K562 (cell line): ENCODE measurements around the gene ENG. TPM values are rescaled to one million over a fixed set of nuclear protein-coding genes. Genes with fewer than 3 reads are reported as not detected.

Experiments
- CBFA2T3 ChIP-seq: fragments of 450-650 bp; IDR thresholded peaks from 2 replicates; pipeline ENCODE4 v1.6.1; 2017
- CREB1 ChIP-seq, 2 experiments: sonication (generic) in 1 of 2; formaldehyde crosslinking in 1 of 2; IDR thresholded peaks; 2 replicates each; pipeline versions ENCODE4 v1.6.1 to v1.8.0; 2012 to 2022; ENCODE audit warnings: inconsistent platforms in 1 of 2, mild to moderate bottlenecking in 1 of 2, missing genetic modification reagents in 1 of 2, moderate library complexity in 1 of 2
- ETV5 ChIP-seq: sonication (generic); formaldehyde crosslinking; IDR thresholded peaks from 2 replicates; pipeline ENCODE4 v1.4.0; 2020; ENCODE audit warnings: low read depth, mild to moderate bottlenecking, missing genetic modification reagents
- HDAC1 ChIP-seq, 2 experiments: fragments of 450-650 bp; IDR thresholded peaks; 2 replicates each; pipeline ENCODE4 v1.6.1; 2016 to 2017; ENCODE audit warnings: inconsistent platforms in 1 of 2, mild to moderate bottlenecking in 1 of 2, moderate library complexity in 1 of 2
- KDM1A ChIP-seq, 2 experiments: fragments of 450-650 bp; IDR thresholded peaks; 2 replicates each; pipeline ENCODE4 v1.6.1; 2016; ENCODE audit warnings: mild to moderate bottlenecking in 2 of 2
- PYGO2 ChIP-seq: fragments of 450-650 bp; IDR thresholded peaks from 2 replicates; pipeline ENCODE4 v1.6.1; 2016; ENCODE audit warnings: mild to moderate bottlenecking, missing genetic modification characterization, moderate library complexity, missing compliant biosample characterization
- ZFP36 ChIP-seq: fragments of 150-350 bp; IDR thresholded peaks from 2 replicates; pipeline ENCODE4 v1.6.1; 2018; ENCODE audit warnings: low read length, low read depth; ENCODE audit not compliant: partially characterized antibody
- ZNF584 ChIP-seq: fragments of 200-800 bp; sonication (Bioruptor generic); IDR thresholded peaks from 2 replicates; pipeline ENCODE4 v1.6.1; 2016; ENCODE audit warnings: low read depth, mild to moderate bottlenecking, missing genetic modification characterization, missing compliant biosample characterization
- polyA plus RNA-seq, 8 experiments: library from polyadenylated mRNA; depleted of rRNA in 4 of 8; stranded (reverse) in 5 of 8; unstranded in 3 of 8; fragments of >200 nt; fragmentation: Nextera tagmentation in 2 of 8; fragmentation: Illumina TruSeq in 1 of 8; extraction: Ambion mirVana in 2 of 8; extraction: Trizol in 1 of 8; gene quantifications; 2 replicates each; pipeline versions ENCODE4 v1.2.1 to v1.2.3, GENCODE V29; 2011 to 2014; ENCODE audit warnings: inconsistent platforms in 1 of 8, missing spikeins in 1 of 8
- total RNA-seq, 7 experiments: library from RNA; depleted of rRNA in 6 of 7; stranded (reverse); fragments of >200 nt in 6 of 7; fragmentation: Illumina TruSeq in 2 of 7; extraction: Trizol in 2 of 7; gene quantifications; 2 replicates each; pipeline versions ENCODE4 v1.2.1 to v1.2.3, GENCODE V29; 2011 to 2021; ENCODE audit warnings: low replicate concordance in 1 of 7
- TF ChIP-seq, protein P1 (sequence below): fragments of 450-650 bp; IDR thresholded peaks from 2 replicates; pipeline ENCODE4 v1.6.1; 2018; ENCODE audit not compliant: partially characterized antibody
- TF ChIP-seq, protein P2 (sequence below): sonication (generic); formaldehyde crosslinking; IDR thresholded peaks from 2 replicates; pipeline ENCODE4 v1.8.0; 2022; ENCODE audit warnings: mild to moderate bottlenecking, missing genetic modification reagents, borderline replicate concordance
- TF ChIP-seq, protein P3 (sequence below): sonication (generic); formaldehyde crosslinking; IDR thresholded peaks from 2 replicates; pipeline ENCODE4 v1.8.1; 2023; ENCODE audit warnings: mild to moderate bottlenecking, missing genetic modification reagents
- TF ChIP-seq, protein P4 (sequence below): sonication (generic); formaldehyde crosslinking; IDR thresholded peaks from 2 replicates; pipeline ENCODE4 v1.4.0; 2020; ENCODE audit warnings: mild to moderate bottlenecking, missing genetic modification reagents
- TF ChIP-seq, protein P5 (sequence below): sonication (generic); formaldehyde crosslinking; IDR thresholded peaks from 2 replicates; pipeline ENCODE4 v1.9.0; 2022; ENCODE audit warnings: mild to moderate bottlenecking, missing genetic modification reagents

ENG gene
- total and polyA plus RNA-seq, 9 of the 15 experiments (the other 6 are each of a cell fraction or from before 2014, with no cell fraction given), result 0.04 to 0.40 (median 0.14) TPM; not detected in 1

DNA sequence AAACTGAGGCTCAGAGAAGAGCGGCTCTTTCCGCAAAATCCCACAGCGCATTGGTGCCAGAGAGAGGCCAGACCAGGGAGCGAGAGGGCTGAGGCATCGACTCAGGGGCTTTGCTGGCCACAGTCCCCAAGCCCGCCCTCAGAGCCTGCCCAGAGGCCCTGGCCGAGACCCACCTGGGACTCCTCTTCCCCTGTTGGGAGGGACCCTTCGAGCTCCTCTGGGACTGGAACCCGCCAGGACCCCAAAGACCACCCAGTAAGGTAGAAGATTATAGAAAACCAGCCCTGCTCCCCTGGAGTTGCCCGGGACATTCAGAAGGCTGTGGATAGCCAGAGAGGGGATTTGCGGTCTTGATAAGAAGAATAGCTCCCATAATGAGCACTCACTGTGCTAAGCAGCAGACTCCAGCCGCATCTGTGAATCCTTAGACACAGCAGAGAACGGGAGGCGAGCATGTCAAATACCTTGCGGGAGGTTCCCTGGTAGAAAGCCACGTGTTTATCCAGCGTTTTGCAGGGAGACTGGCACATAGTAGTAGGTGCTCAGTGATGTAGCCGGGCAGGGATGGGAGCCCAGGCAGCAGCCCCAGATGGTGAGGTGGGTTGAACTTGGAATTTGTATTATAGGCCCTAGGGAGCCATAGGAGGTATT, 23.7 kb upstream of the ENG start (continued):
- TF ChIP-seq, protein P1, sequence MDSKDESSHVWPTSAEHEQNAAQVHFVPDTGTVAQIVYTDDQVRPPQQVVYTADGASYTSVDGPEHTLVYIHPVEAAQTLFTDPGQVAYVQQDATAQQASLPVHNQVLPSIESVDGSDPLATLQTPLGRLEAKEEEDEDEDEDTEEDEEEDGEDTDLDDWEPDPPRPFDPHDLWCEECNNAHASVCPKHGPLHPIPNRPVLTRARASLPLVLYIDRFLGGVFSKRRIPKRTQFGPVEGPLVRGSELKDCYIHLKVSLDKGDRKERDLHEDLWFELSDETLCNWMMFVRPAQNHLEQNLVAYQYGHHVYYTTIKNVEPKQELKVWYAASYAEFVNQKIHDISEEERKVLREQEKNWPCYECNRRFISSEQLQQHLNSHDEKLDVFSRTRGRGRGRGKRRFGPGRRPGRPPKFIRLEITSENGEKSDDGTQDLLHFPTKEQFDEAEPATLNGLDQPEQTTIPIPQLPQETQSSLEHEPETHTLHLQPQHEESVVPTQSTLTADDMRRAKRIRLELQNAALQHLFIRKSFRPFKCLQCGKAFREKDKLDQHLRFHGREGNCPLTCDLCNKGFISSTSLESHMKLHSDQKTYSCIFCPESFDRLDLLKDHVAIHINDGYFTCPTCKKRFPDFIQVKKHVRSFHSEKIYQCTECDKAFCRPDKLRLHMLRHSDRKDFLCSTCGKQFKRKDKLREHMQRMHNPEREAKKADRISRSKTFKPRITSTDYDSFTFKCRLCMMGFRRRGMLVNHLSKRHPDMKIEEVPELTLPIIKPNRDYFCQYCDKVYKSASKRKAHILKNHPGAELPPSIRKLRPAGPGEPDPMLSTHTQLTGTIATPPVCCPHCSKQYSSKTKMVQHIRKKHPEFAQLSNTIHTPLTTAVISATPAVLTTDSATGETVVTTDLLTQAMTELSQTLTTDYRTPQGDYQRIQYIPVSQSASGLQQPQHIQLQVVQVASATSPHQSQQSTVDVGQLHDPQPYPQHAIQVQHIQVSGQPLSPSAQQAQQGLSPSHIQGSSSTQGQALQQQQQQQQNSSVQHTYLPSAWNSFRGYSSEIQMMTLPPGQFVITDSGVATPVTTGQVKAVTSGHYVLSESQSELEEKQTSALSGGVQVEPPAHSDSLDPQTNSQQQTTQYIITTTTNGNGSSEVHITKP, result peak; percentile 67
- TF ChIP-seq ZNF584, result no peak
- TF ChIP-seq PYGO2 (tag), result no peak
- peak; percentile 45 for TF ChIP-seq ZFP36
- TF ChIP-seq, protein P2, sequence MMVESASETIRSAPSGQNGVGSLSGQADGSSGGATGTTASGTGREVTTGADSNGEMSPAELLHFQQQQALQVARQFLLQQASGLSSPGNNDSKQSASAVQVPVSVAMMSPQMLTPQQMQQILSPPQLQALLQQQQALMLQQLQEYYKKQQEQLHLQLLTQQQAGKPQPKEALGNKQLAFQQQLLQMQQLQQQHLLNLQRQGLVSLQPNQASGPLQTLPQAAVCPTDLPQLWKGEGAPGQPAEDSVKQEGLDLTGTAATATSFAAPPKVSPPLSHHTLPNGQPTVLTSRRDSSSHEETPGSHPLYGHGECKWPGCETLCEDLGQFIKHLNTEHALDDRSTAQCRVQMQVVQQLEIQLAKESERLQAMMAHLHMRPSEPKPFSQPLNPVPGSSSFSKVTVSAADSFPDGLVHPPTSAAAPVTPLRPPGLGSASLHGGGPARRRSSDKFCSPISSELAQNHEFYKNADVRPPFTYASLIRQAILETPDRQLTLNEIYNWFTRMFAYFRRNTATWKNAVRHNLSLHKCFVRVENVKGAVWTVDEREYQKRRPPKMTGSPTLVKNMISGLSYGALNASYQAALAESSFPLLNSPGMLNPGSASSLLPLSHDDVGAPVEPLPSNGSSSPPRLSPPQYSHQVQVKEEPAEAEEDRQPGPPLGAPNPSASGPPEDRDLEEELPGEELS (CRISPR knock-in tag), result 0 out of 2 replicates have a peak, but pooled peaks have one; percentile 61
- TF ChIP-seq HDAC1 (IDR thresholded peaks at IDR 0.05), result 0 out of 4 replicates have a peak, but pooled peaks of 1 of the 2 experiments have one; percentile 25
- TF ChIP-seq, protein P3, sequence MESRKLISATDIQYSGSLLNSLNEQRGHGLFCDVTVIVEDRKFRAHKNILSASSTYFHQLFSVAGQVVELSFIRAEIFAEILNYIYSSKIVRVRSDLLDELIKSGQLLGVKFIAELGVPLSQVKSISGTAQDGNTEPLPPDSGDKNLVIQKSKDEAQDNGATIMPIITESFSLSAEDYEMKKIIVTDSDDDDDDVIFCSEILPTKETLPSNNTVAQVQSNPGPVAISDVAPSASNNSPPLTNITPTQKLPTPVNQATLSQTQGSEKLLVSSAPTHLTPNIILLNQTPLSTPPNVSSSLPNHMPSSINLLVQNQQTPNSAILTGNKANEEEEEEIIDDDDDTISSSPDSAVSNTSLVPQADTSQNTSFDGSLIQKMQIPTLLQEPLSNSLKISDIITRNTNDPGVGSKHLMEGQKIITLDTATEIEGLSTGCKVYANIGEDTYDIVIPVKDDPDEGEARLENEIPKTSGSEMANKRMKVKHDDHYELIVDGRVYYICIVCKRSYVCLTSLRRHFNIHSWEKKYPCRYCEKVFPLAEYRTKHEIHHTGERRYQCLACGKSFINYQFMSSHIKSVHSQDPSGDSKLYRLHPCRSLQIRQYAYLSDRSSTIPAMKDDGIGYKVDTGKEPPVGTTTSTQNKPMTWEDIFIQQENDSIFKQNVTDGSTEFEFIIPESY, result 0 out of 2 replicates have a peak, but pooled peaks have one; percentile 38
- TF ChIP-seq, protein P4, sequence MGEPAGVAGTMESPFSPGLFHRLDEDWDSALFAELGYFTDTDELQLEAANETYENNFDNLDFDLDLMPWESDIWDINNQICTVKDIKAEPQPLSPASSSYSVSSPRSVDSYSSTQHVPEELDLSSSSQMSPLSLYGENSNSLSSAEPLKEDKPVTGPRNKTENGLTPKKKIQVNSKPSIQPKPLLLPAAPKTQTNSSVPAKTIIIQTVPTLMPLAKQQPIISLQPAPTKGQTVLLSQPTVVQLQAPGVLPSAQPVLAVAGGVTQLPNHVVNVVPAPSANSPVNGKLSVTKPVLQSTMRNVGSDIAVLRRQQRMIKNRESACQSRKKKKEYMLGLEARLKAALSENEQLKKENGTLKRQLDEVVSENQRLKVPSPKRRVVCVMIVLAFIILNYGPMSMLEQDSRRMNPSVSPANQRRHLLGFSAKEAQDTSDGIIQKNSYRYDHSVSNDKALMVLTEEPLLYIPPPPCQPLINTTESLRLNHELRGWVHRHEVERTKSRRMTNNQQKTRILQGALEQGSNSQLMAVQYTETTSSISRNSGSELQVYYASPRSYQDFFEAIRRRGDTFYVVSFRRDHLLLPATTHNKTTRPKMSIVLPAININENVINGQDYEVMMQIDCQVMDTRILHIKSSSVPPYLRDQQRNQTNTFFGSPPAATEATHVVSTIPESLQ, result 0 out of 2 replicates have a peak, but pooled peaks have one; percentile 66
- peak; percentile 16; the same call in 1 of the 2 replicates for TF ChIP-seq CBFA2T3
- no peak for TF ChIP-seq CREB1 (IDR thresholded peaks at IDR 0.05)
- TF ChIP-seq CREB1 (CRISPR knock-in tag; IDR thresholded peaks at IDR 0.05), result no peak
- TF ChIP-seq, protein P5, sequence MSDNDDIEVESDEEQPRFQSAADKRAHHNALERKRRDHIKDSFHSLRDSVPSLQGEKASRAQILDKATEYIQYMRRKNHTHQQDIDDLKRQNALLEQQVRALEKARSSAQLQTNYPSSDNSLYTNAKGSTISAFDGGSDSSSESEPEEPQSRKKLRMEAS, result peak; percentile 29; the same call in 1 of the 2 replicates
- TF ChIP-seq KDM1A (IDR thresholded peaks at IDR 0.05), result 0 out of 4 replicates have a peak, but pooled peaks have one; percentile 40 to 64
- peak; percentile 34 for TF ChIP-seq ETV5 (CRISPR knock-in tag)
